Endothelial cell of umbilical vein (primary cell): ENCODE measurements around the gene PRKAR1A. TPM values are rescaled to one million over a fixed set of nuclear protein-coding genes. Genes with fewer than 3 reads are reported as not detected.

ENCODE experiments used
- BruUV-seq: library from RNA; stranded (reverse); fragments of 400-500 nt; replicated peaks from 2 replicates; lab custom pipeline; 2021; lab: Mats Ljungman, UMichigan
- CTCF ChIA-PET: fragments of 300-600, 350-600 bp; sonication (Branson Sonifier 250); formaldehyde crosslinking; loops from one replicate; lab custom pipeline; 2021; ENCODE audit warnings: antibody characterized with exemption, inconsistent platforms; lab: Charles Lee
- POLR2A ChIA-PET: fragments of 300-600, 350-600 bp; sonication (Branson Sonifier 250); formaldehyde crosslinking; loops from one replicate; lab custom pipeline; 2021; ENCODE audit warnings: antibody characterized with exemption, inconsistent platforms; lab: Charles Lee
- DNase-seq: peaks from one replicate; pipeline ENCODE4 v3.0.0-alpha.2; 2011; ENCODE audit warnings: low read depth, low spot score
- FAIRE-seq: peaks from 2 replicates; lab custom pipeline; 2011; peaks lifted over from hg19 to GRCh38; lab: Jason Lieb, UNC
- H2AFZ ChIP-seq: 2 replicates; pipeline ENCODE4 v1.6.0; 2012; ENCODE audit warnings: low read depth, low read length, control low read depth, inconsistent platforms
- H3K27ac ChIP-seq: 2 replicates; pipeline ENCODE4 v1.5.1; 2011; ENCODE audit warnings: low read depth, mild to moderate bottlenecking, control low read depth, low read length, moderate library complexity; ENCODE audit not compliant: insufficient read depth
- H3K27me3 ChIP-seq, 2 experiments: 2 replicates each; pipeline versions ENCODE4 v1.6.0 to v1.6.1; 2011; ENCODE audit warnings: low read length in 2 of 2, mixed read lengths in 1 of 2; ENCODE audit not compliant: control insufficient read depth in 2 of 2, insufficient read depth in 2 of 2
- H3K36me3 ChIP-seq, 2 experiments: 2 replicates in 1 of 2; 3 replicates in 1 of 2; pipeline ENCODE4 v1.5.1; 2011; ENCODE audit warnings: low read length in 2 of 2, mild to moderate bottlenecking in 1 of 2, moderate library complexity in 1 of 2; ENCODE audit not compliant: control insufficient read depth in 2 of 2, insufficient read depth in 2 of 2; ENCODE audit errors: extremely low read depth in 1 of 2
- H3K4me1 ChIP-seq: 3 replicates; pipeline ENCODE4 v1.5.1; 2011; ENCODE audit warnings: mild to moderate bottlenecking, low read length; ENCODE audit not compliant: control insufficient read depth, insufficient read depth; ENCODE audit errors: extremely low read depth
- H3K4me2 ChIP-seq: 2 replicates; pipeline ENCODE4 v1.6.1; 2011; ENCODE audit warnings: low read length, control low read depth, mixed read lengths; ENCODE audit not compliant: insufficient read depth
- H3K4me3 ChIP-seq, 3 experiments: fragments of 200-600 bp in 1 of 3; sonication (generic), shearing (Covaris generic) in 1 of 3; replicated peaks in 1 of 3; 2 replicates each; pipeline ENCODE4 v1.5.1; 2011 to 2016; ENCODE audit warnings: control low read depth in 3 of 3, low read length in 3 of 3, mild to moderate bottlenecking in 2 of 3, inconsistent platforms in 1 of 3, low read depth in 1 of 3, moderate library complexity in 1 of 3; ENCODE audit not compliant: insufficient read depth in 1 of 3
- H3K79me2 ChIP-seq: 2 replicates; pipeline ENCODE4 v1.6.0; 2012; ENCODE audit warnings: low read length, inconsistent platforms; ENCODE audit not compliant: control insufficient read depth, insufficient read depth
- H3K9ac ChIP-seq: replicated peaks from 2 replicates; pipeline ENCODE3; 2011; ENCODE audit warnings: low read length, control low read depth; ENCODE audit not compliant: insufficient read depth; ENCODE audit errors: extremely low read depth
- H3K9me1 ChIP-seq: replicated peaks from 3 replicates; pipeline ENCODE4 v1.6.0; 2011; ENCODE audit warnings: mild to moderate bottlenecking, low read length; ENCODE audit not compliant: control insufficient read depth, insufficient read depth; ENCODE audit errors: extremely low read depth
- H3K9me3 ChIP-seq: replicated peaks from 2 replicates; pipeline ENCODE4 v1.5.1; 2012; ENCODE audit warnings: low read length, inconsistent platforms; ENCODE audit not compliant: control insufficient read depth, insufficient read depth
- H4K20me1 ChIP-seq: replicated peaks from 2 replicates; pipeline ENCODE3; 2011; ENCODE audit warnings: mild to moderate bottlenecking, low read length; ENCODE audit not compliant: control insufficient read depth, insufficient read depth; ENCODE audit errors: extremely low read depth
- CTCF ChIP-seq, 2 donors: IDR thresholded peaks; 1 replicate in 1 of 2; 2 replicates in 1 of 2; pipeline ENCODE4 v1.5.1; 2011; ENCODE audit warnings: low read length in 2 of 2, mild to moderate bottlenecking in 2 of 2, moderate library complexity in 2 of 2, control low read depth in 1 of 2, inconsistent platforms in 1 of 2, low read depth in 1 of 2; ENCODE audit not compliant: insufficient read depth in 1 of 2; ENCODE audit errors: extremely low read depth in 1 of 2
- EZH2 ChIP-seq: IDR thresholded peaks from 2 replicates; pipeline ENCODE4 v1.6.1; 2012; ENCODE audit warnings: borderline replicate concordance, low read depth, mild to moderate bottlenecking, moderate library complexity, low read length, inconsistent platforms; ENCODE audit not compliant: severe bottlenecking
- FOS ChIP-seq: IDR thresholded peaks from 2 replicates; pipeline ENCODE4 v1.6.1; 2011; ENCODE audit warnings: mild to moderate bottlenecking, low read length, moderate library complexity, borderline replicate concordance; ENCODE audit not compliant: insufficient read depth
- GATA2 ChIP-seq: IDR thresholded peaks from 2 replicates; pipeline ENCODE4 v1.7.0; 2011; ENCODE audit warnings: low read depth, mild to moderate bottlenecking, moderate library complexity, mixed read lengths, low read length; ENCODE audit not compliant: insufficient read length, insufficient read depth
- JUN ChIP-seq: IDR thresholded peaks from 2 replicates; pipeline ENCODE4 v1.6.1; 2011; ENCODE audit warnings: borderline replicate concordance, low read depth; ENCODE audit not compliant: insufficient read length, insufficient read depth
- MAX ChIP-seq: IDR thresholded peaks from 2 replicates; pipeline ENCODE4 v1.6.1; 2011; ENCODE audit not compliant: insufficient read depth, insufficient read length
- MYC ChIP-seq: IDR thresholded peaks from one replicate; pipeline ENCODE4 v1.6.1; 2011; ENCODE audit warnings: mild to moderate bottlenecking, low read depth, low read length
- POLR2A ChIP-seq: IDR thresholded peaks from 2 replicates; pipeline ENCODE4 v1.6.1; 2012; ENCODE audit warnings: low read depth, mild to moderate bottlenecking, control low read depth, low read length
- POLR2AphosphoS5 ChIP-seq: IDR thresholded peaks from 2 replicates; pipeline ENCODE4 v1.6.1; 2012; ENCODE audit warnings: low read depth, mild to moderate bottlenecking, control low read depth, low read length, moderate library complexity; ENCODE audit not compliant: insufficient read depth
- dilution Hi-C: fragments of 300-500 bp; cut with MboI; formaldehyde crosslinking; loops from one replicate; pipeline ENCODE4 v1.15.0; 2019; ENCODE audit warnings: low sequenced_read_pairs; ENCODE audit not compliant: extremely low pct_ligation_motif_present
- intact Hi-C: fragments of 100-400 bp; cut with micrococcal nuclease; formaldehyde crosslinking; loops from one replicate; pipeline ENCODE4 v1.10.0; 2022
- polyA plus RNA-seq, 4 experiments: library from polyadenylated mRNA; depleted of rRNA in 3 of 4; stranded (reverse) in 3 of 4; unstranded in 1 of 4; fragments of >200 nt; gene quantifications; 2 replicates each; pipeline versions ENCODE4 v1.2.1 to v1.2.3, GENCODE V29; 2011 to 2012; ENCODE audit warnings: missing spikeins in 1 of 4
- total RNA-seq: library from RNA; stranded (reverse); gene quantifications from 2 replicates; pipeline ENCODE4 v1.2.3, GENCODE V29; 2021

PRKAR1A gene
- total and polyA plus RNA-seq, 2 donors (not counting 3 experiments of a cell fraction or from before 2014, with no cell fraction given): 92.0 to 257 TPM

GRCh38 chr17:68489919-68490318 is 22.3 kb upstream of the PRKAR1A start:
- Histone ChIP-seq H3K36me3 (no peaks in the 10 kb centered on the region), H3K9ac (no peak overlapping the region), H3K9me1 (no peaks in the 10 kb centered on the region), H3K9me3 (no peaks in the 10 kb centered on the region), H2AFZ (no peak overlapping the region), H3K27me3 (peaks cover 3 to 5% of the 10 kb centered on the region in 2 experiments), H3K79me2 (no peaks in the 10 kb centered on the region), H3K4me1 (no peaks in the 10 kb centered on the region), H4K20me1 (no peaks in the 10 kb centered on the region), H3K27ac (no peak overlapping the region), H3K4me2 (no peak overlapping the region), H3K4me3 (no peak overlapping the region)
- FAIRE-seq (no peak), DNase-seq (no peak)
- no peak for TF ChIP-seq FOS
- no peak for TF ChIP-seq POLR2A
- CTCF ChIA-PET: no interaction called here
- no TSS peak for BruUV-seq
- POLR2A ChIA-PET: no interaction called here
- dilution Hi-C loops (no loop called here), intact Hi-C loops (no loop called here)

GRCh38 chr17:68491381-68492231 is 20.6 kb upstream of the PRKAR1A start:
- FAIRE-seq (no peak), DNase-seq (no peak)
- H2AFZ ChIP-seq: no peak overlapping the region
- POLR2A ChIA-PET: no interaction called here
- no peak overlapping the region for H3K4me2 ChIP-seq
- intact Hi-C loops (no loop called here), dilution Hi-C loops (no loop called here)
- H3K4me1 ChIP-seq: no peaks in the 10 kb centered on the region
- BruUV-seq: no TSS peak
- H3K9ac ChIP-seq: no peak overlapping the region
- H3K36me3 ChIP-seq: no peaks in the 10 kb centered on the region
- no peaks in the 10 kb centered on the region for H3K9me3 ChIP-seq
- CTCF ChIA-PET: no interaction called here
- H3K27ac ChIP-seq: no peak overlapping the region
- no peaks in the 10 kb centered on the region for H3K27me3 ChIP-seq
- no peak overlapping the region for H3K4me3 ChIP-seq
- H3K79me2 ChIP-seq: no peaks in the 10 kb centered on the region
- no peak for TF ChIP-seq MAX
- no peak for TF ChIP-seq FOS
- TF ChIP-seq GATA2: no peak
- no peak for TF ChIP-seq JUN
- TF ChIP-seq EZH2: no peak
- no peak for TF ChIP-seq POLR2AphosphoS5
- no peak for TF ChIP-seq MYC
- no peak for TF ChIP-seq CTCF (IDR thresholded peaks at IDR 0.05; ENCODE audit: extremely low read depth in 1 of 2, insufficient read depth in 1 of 2, low read depth in 1 of 2, low read length in 2 of 2)
- TF ChIP-seq POLR2A: no peak
- no peaks in the 10 kb centered on the region for H3K9me1 ChIP-seq
- no peaks in the 10 kb centered on the region for H4K20me1 ChIP-seq
